Hematopoietic multipotent progenitor cell treated with erythropoietin and hydrocortisone succinate and interleukin-3 and kit ligand, for 4 days (in vitro differentiated cells): ENCODE results near the gene EMILIN3.

ENCODE experiments used
- DNase-seq: peaks from one replicate; pipeline ENCODE4 v3.0.0-alpha.2; 2015

The EMILIN3 gene

DNA sequence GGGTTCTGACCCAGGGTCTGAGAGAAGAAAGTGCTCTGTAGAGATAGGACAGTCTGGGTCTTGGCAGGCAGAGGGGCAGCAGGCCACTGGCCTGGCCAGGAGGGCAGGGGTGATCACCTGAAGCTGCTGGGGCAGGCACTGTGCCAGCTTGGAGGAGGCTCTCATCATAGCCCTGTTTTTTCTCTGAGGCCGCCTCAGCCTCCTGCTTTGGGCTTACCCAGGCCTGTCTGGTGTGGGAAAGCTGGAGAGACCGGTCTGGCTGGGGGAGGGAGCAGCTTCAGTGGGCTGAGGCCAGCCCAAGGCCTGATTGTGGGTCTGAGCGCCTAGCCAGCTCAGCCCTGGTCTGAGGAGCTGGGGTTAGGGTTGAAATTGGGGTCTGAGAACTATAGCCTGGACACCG is 22.1 kb downstream of the EMILIN3 start:
- DNase-seq: no peak

GRCh38 chr20:41342474-41343464 is 23.8 kb downstream of the EMILIN3 start:
- DNase-seq: no peak

DNA sequence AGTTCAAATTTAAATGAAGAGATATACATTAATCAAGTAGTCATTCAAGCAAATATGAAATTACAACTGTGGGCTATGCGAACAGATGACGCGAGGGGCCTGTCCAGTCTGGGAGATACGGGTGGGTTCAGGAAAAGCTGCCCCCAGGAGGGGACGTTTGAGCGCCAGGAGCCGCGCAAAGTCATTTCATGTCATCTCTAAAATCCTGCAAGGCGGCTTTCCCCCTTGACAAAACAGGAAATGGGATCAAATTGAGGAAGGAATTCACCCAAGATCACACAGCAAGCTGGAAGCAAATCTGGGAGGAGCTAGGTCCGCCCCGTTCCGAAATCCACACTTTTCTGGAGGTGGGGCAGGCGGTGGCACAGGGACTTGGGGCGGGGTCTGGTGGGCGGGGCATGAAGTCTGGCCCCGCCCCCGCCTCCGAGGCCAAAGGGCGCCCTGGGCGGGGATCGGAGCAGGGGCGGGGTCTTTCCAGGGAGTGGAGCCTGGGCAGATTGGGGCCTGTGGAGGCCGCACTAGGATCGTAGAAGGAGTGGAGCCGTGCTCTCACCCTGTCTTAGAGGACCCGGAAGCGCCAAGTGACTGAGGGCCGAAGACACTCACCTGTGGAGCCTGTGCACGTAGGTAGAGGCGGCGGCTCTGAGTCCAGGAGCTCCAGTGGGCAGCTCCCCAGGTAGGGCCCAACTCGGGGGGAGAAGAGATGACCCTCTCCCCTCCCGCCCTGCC is 26.1 kb downstream of the EMILIN3 start, which contains the start of gene LPIN3:
LPIN3 (plus strand) TSS at position 495 of the 729 bp plus-strand sequence. CDS start 4,983 bp downstream, outside the sequence.
- DNase-seq: peak; percentile 90

DNA sequence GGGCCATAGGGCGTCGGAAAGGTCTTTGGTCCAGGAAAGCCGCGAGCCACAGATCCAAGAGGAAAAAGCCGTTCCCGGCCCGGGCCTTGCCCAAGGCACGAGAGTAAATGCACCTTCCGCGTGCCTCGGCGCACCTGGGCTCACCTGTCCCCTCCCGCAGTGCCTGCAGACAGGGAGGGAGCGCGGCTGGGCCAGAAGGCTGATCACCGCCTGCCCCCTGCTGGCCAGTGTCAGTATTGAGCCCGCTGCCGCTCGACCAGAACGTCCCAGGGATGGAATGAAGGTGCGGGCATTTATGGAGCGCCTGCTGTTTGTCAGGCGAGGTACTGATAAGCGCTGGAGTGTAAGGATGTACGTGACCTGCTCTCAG is 26.7 kb downstream of the EMILIN3 start:
- peak; percentile 84 for DNase-seq

- no peak for DNase-seq
Measured at GRCh38 chr20:41336711-41337492, 29.7 kb downstream of the EMILIN3 start.

DNA sequence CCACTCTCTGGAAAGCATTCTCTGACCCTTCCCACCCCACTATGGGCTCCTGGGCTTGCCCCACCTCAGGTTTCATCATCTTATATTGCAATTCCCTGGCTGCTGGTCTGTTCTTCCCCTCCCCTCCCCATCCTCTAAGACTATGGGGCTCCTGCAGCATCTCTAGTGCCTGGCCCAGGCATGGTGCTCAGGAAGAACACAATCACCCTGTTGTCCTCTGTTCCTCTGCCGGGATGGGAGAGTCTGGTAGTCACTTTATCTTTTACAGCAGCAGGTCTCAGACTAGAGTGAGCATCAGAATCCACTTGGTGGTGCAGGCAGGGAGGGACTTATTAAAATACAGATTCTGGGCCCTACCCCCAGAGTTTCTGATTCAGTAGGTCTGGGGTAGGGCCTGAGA is 31.0 kb downstream of the EMILIN3 start:
- no peak for DNase-seq

DNA sequence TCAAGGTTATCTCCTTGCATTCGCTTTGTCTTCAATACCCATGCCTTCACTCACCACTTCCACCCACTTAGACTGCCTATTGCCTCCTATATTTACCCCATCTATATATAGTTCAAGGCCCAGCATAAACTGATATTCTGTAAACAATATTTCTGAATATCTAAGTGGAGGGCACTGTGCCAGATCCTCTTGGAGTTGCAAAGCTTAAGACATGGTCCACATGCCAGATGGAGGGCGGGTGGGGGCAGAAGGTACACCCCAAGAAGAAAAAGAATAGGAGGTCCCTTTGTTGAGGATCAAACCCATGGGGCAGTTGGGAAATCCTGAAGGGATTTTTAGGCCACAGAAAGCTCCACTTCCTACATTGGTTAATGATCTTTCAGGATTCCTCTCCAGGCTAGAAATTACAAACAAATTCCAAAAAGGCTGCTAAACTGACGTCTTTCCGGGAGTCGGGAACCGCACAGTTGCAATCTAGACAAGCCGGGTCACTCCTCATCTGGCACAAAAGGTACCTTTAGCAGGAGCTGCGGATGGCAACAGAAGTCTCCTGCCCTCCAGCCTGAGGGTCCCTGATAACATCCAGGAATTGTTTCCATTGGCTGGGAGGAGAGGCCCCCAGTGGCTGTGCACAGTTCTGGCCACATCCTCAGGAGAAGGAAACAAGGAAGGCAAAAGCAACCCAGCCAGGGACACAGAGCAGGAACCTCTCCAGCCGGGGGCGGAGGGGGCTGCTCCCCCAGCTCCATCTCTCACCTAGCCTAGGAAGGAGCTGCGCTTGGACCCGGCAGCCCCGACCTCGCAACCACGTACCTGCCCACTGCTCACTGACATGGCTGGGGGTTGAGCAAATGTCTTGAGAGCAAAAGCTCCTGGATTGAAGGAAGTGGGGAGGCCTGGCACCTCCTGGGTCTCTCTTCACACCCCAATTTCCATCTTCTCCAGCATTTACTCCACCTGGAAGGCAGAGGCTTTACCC is 31.9 kb downstream of the EMILIN3 start:
- DNase-seq: no peak

- DNase-seq: no peak
Measured at GRCh38 chr20:41334036-41334435, 32.6 kb downstream of the EMILIN3 start.

- no peak for DNase-seq
Measured at GRCh38 chr20:41331731-41332130, 34.9 kb downstream of the EMILIN3 start.

GRCh38 chr20:41330941-41331340 is 35.7 kb downstream of the EMILIN3 start:
- no peak for DNase-seq

DNA sequence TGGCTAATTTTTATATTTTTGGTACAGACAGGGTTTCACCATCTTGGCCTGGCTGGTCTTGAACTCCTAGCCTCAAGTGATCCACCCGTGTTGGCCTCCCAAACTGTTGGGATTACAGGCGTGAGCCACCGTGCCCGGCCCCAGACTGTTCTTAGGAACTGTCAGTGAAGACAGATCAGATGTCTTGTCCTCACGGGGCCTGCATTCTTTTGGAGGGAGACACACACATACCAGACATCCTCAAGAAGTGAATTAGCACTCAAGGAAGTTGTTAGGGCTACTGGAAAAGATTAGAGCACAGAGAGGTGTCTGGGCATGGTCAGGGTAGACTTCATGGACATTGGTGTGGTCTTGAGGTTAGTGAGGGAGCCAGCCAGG is 36.3 kb downstream of the EMILIN3 start:
- no peak for DNase-seq

- DNase-seq: peak; percentile 77
Measured at GRCh38 chr20:41329435-41330342, 36.9 kb downstream of the EMILIN3 start.

DNA sequence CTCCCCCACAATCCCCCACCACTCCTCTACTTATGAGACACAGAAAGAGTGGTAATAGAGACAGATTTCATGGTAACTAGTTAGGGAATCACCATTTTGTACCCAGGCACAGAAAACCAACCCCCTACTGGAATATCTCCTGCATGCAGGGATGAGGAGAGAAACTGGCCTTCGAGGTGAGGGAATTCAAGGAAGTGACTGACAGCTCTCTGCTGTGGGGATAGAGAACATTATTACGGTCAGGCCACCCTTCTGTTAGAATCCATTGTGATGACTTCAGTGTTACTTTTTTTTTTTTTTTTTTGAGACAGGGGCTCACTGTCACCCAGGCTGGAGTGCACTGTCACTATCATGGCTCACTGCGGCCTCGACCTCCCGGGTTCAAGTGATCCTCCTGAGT is 39.4 kb downstream of the EMILIN3 start:
- no peak for DNase-seq

- peak; percentile 46 for DNase-seq
Measured at GRCh38 chr20:41320976-41321375, 45.6 kb downstream of the EMILIN3 start.

- DNase-seq: no peak
Measured at GRCh38 chr20:41320441-41320840, 46.2 kb downstream of the EMILIN3 start.

DNA sequence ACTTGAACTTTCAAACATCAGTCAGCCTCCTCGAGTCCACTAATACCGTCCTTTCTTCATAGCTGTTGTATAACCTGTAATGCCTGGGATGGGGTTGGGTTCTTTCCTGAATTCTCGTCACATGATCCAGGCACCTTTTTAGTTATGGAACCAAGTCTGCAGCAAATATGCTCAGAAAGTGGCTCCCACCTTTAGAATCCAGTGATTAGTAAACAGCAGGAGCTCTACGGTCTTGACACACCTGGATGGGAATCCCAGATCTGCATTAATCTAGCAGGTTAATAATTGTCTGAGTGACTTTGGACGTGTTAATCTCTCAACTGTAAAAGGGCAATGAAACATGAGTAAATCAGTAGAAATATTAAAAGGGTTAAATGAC is 48.4 kb downstream of the EMILIN3 start:
- peak; percentile 19 for DNase-seq

GRCh38 chr20:41317546-41318270 is 48.9 kb downstream of the EMILIN3 start, which contains the start of gene ZHX3:
Gene ZHX3 (minus strand): TSS chr20:41317731. CDS start chr20:41204916, 112,815 bp downstream.
- peak; percentile 99 for DNase-seq

GRCh38 chr20:41316602-41317545 is 49.7 kb downstream of the EMILIN3 start:
- DNase-seq: peak; percentile 82

- DNase-seq: no peak
Measured at GRCh38 chr20:41316051-41316450, 50.6 kb downstream of the EMILIN3 start.
